ENCODE measurements around the gene MYOM3.

Gene MYOM3

GRCh38 chr1:24138476-24139221, 26.7 kb upstream of the MYOM3 start:
- DNase-seq (ENCODE audit: low spot score): no peak

- no peak for DNase-seq (ENCODE audit: low spot score)
Observed at GRCh38 chr1:24136956-24137539, 25.1 kb upstream of the MYOM3 start.

GRCh38 chr1:24134376-24134775, 22.4 kb upstream of the MYOM3 start:
- no peak for DNase-seq (ENCODE audit: low spot score)

- DNase-seq (ENCODE audit: low spot score): no peak
Observed at GRCh38 chr1:24133819-24134218, 21.9 kb upstream of the MYOM3 start.

GRCh38 chr1:24130385-24130784, 18.4 kb upstream of the MYOM3 start:
- DNase-seq (ENCODE audit: low spot score): no peak

GRCh38 chr1:24127801-24128363, 15.9 kb upstream of the MYOM3 start:
- no peak for DNase-seq (ENCODE audit: low spot score)

- no peak for DNase-seq (ENCODE audit: low spot score)
Observed at GRCh38 chr1:24127134-24127800, 15.3 kb upstream of the MYOM3 start.

GRCh38 chr1:24126672-24127023, 14.7 kb upstream of the MYOM3 start:
- DNase-seq (ENCODE audit: low spot score): no peak

- DNase-seq (ENCODE audit: low spot score): no peak
Observed at GRCh38 chr1:24126018-24126671, 14.2 kb upstream of the MYOM3 start.

- no peak for DNase-seq (ENCODE audit: low spot score)
Observed at GRCh38 chr1:24125456-24125855, 13.5 kb upstream of the MYOM3 start.

- no peak for DNase-seq (ENCODE audit: low spot score)
Observed at GRCh38 chr1:24124980-24125379, 13.0 kb upstream of the MYOM3 start.

GRCh38 chr1:24123611-24124010, 11.7 kb upstream of the MYOM3 start:
- DNase-seq (ENCODE audit: low spot score): no peak

GRCh38 chr1:24122776-24123175, 10.8 kb upstream of the MYOM3 start:
- DNase-seq (ENCODE audit: low spot score): no peak

GRCh38 chr1:24121406-24121805, 9.5 kb upstream of the MYOM3 start:
- DNase-seq (ENCODE audit: low spot score): no peak

GRCh38 chr1:24120965-24121364, 9.0 kb upstream of the MYOM3 start:
- no peak for DNase-seq (ENCODE audit: low spot score)

GRCh38 chr1:24119859-24120756, 8.2 kb upstream of the MYOM3 start:
- no peak for DNase-seq (ENCODE audit: low spot score)

- DNase-seq (ENCODE audit: low spot score): no peak
Observed at GRCh38 chr1:24119489-24119858, 7.5 kb upstream of the MYOM3 start.

- no peak for DNase-seq (ENCODE audit: low spot score)
Observed at GRCh38 chr1:24118410-24119242, 6.7 kb upstream of the MYOM3 start.

- DNase-seq (ENCODE audit: low spot score): no peak
Observed at GRCh38 chr1:24117722-24118409, 5.9 kb upstream of the MYOM3 start.

- DNase-seq (ENCODE audit: low spot score): no peak
Observed at GRCh38 chr1:24117132-24117531, 5.2 kb upstream of the MYOM3 start.
